H1 (cell line): ENCODE data around the gene BTNL3. TPM values are rescaled to one million over a fixed set of nuclear protein-coding genes. Genes with fewer than 3 reads are reported as not detected.
"Not testable (repeated sequence)": the region's sequence is repeated elsewhere in the genome, so short reads cannot be mapped to it uniquely, and the experiment has no call there.

Experiments
- CTCF ChIA-PET: fragments of 300-600 bp; sonication (Branson Sonifier 250); formaldehyde crosslinking; loops from one replicate; lab custom pipeline; 2021; ENCODE audit not compliant: partially characterized antibody; lab: Charles Lee
- POLR2A ChIA-PET: fragments of 300-600 bp; sonication (Branson Sonifier 250); formaldehyde crosslinking; loops from one replicate; lab custom pipeline; 2021; ENCODE audit warnings: inconsistent platforms; ENCODE audit not compliant: partially characterized antibody; lab: Charles Lee
- DNase-seq, 2 experiments: peaks; one replicate each; pipeline versions ENCODE4 v3.0.0 to v3.0.0-alpha.2; 2010 to 2022; ENCODE audit warnings: low spot score in 2 of 2, low read depth in 1 of 2, mixed read lengths in 1 of 2
- FAIRE-seq: peaks from 2 replicates; lab custom pipeline; 2011; peaks lifted over from hg19 to GRCh38; lab: Jason Lieb, UNC
- H2AFZ ChIP-seq: 2 replicates; pipeline ENCODE4 v1.8.1; 2012; ENCODE audit warnings: low read length, inconsistent platforms
- H2AK5ac ChIP-seq: 2 replicates; pipeline ENCODE4 v1.6.1; 2013; ENCODE audit warnings: low read depth, low read length
- H2BK120ac ChIP-seq: replicated peaks from 2 replicates; pipeline ENCODE3; 2013; ENCODE audit warnings: low read depth, low read length, inconsistent platforms
- H2BK12ac ChIP-seq: 2 replicates; pipeline ENCODE4 v1.6.1; 2013; ENCODE audit warnings: low read depth, low read length
- H2BK15ac ChIP-seq: 2 replicates; pipeline ENCODE4 v1.6.1; 2013; ENCODE audit warnings: low read length
- H2BK20ac ChIP-seq: 2 replicates; pipeline ENCODE4 v1.6.1; 2013; ENCODE audit warnings: low read length
- H2BK5ac ChIP-seq: 2 replicates; pipeline ENCODE4 v1.6.1; 2013; ENCODE audit warnings: low read depth, low read length
- H3K14ac ChIP-seq: 2 replicates; pipeline ENCODE4 v1.6.1; 2013; ENCODE audit warnings: inconsistent platforms; ENCODE audit not compliant: insufficient read length
- H3K18ac ChIP-seq: 2 replicates; pipeline ENCODE4 v1.6.1; 2013; ENCODE audit warnings: low read length; ENCODE audit errors: extremely low read depth
- H3K23ac ChIP-seq: 2 replicates; pipeline ENCODE4 v1.6.1; 2013; ENCODE audit warnings: inconsistent platforms; ENCODE audit not compliant: insufficient read length
- H3K23me2 ChIP-seq: 2 replicates; pipeline ENCODE4 v1.6.1; 2013; ENCODE audit warnings: low read depth, low read length
- H3K27ac ChIP-seq: 2 replicates; pipeline ENCODE4 v1.6.1; 2011; ENCODE audit warnings: low read depth, low read length, inconsistent platforms
- H3K27me3 ChIP-seq, 4 experiments: replicated peaks in 1 of 4; 1 replicate in 1 of 4; 2 replicates in 3 of 4; pipeline versions ENCODE4 v1.6.1 to v1.8.1; 2011 to 2013; ENCODE audit warnings: low read length in 3 of 4, mild to moderate bottlenecking in 3 of 4, inconsistent platforms in 2 of 4, mixed read lengths in 2 of 4, moderate library complexity in 1 of 4; ENCODE audit not compliant: control insufficient read depth in 3 of 4, insufficient read depth in 3 of 4; ENCODE audit errors: extremely low read depth in 1 of 4
- H3K36me3 ChIP-seq, 4 experiments: 2 replicates each; pipeline versions ENCODE4 v1.6.1 to v1.8.1; 2011 to 2013; ENCODE audit warnings: mild to moderate bottlenecking in 4 of 4, low read length in 3 of 4, moderate library complexity in 2 of 4, control low read depth in 1 of 4, inconsistent platforms in 1 of 4; ENCODE audit not compliant: insufficient read depth in 4 of 4, control insufficient read depth in 2 of 4
- H3K4ac ChIP-seq: replicated peaks from 2 replicates; pipeline ENCODE3; 2013; ENCODE audit warnings: low read length, low read depth, mixed read lengths, inconsistent platforms; ENCODE audit not compliant: insufficient read length
- H3K4me1 ChIP-seq, 4 experiments: replicated peaks in 1 of 4; 1 replicate in 1 of 4; 2 replicates in 3 of 4; pipeline versions ENCODE4 v1.6.1 to v1.8.1; 2011 to 2013; ENCODE audit warnings: low read length in 3 of 4, inconsistent platforms in 2 of 4, mixed read lengths in 1 of 4; ENCODE audit not compliant: insufficient read depth in 4 of 4, control insufficient read depth in 3 of 4
- H3K4me2 ChIP-seq, 2 experiments: 2 replicates each; pipeline versions ENCODE4 v1.6.1 to v1.8.1; 2011 to 2013; ENCODE audit warnings: low read depth in 2 of 2, low read length in 2 of 2, control low read depth in 1 of 2, inconsistent platforms in 1 of 2, mild to moderate bottlenecking in 1 of 2; ENCODE audit not compliant: insufficient read depth in 1 of 2
- H3K4me3 ChIP-seq, 4 experiments: fragments of 200-600, 300-600 bp in 1 of 4; sonication (generic), shearing (Covaris generic), sonication (Bioruptor Twin) in 1 of 4; 2 replicates each; pipeline versions ENCODE4 v1.5.1 to v1.8.1; 2011 to 2016; ENCODE audit warnings: low read length in 4 of 4, low read depth in 3 of 4, control low read depth in 2 of 4, inconsistent platforms in 2 of 4, mild to moderate bottlenecking in 2 of 4, mixed read lengths in 1 of 4, moderate library complexity in 1 of 4; ENCODE audit not compliant: insufficient read depth in 2 of 4; ENCODE audit errors: extremely low read depth in 1 of 4
- H3K56ac ChIP-seq: replicated peaks from 2 replicates; pipeline ENCODE3; 2013; ENCODE audit warnings: low read depth, mild to moderate bottlenecking, mixed read lengths, low read length, inconsistent platforms; ENCODE audit not compliant: insufficient read length
- H3K79me1 ChIP-seq: 2 replicates; pipeline ENCODE4 v1.6.1; 2013; ENCODE audit warnings: low read depth, low read length, control low read depth
- H3K79me2 ChIP-seq, 2 experiments: 2 replicates each; pipeline versions ENCODE4 v1.6.1 to v1.8.1; 2012 to 2013; ENCODE audit warnings: low read length in 2 of 2, mild to moderate bottlenecking in 2 of 2, inconsistent platforms in 1 of 2; ENCODE audit not compliant: insufficient read depth in 2 of 2, control insufficient read depth in 1 of 2
- H3K9ac ChIP-seq, 4 experiments: replicated peaks in 1 of 4; 1 replicate in 1 of 4; 2 replicates in 3 of 4; pipeline versions ENCODE4 v1.6.1 to v1.8.1; 2011 to 2013; ENCODE audit warnings: low read depth in 3 of 4, low read length in 3 of 4, control low read depth in 2 of 4, mild to moderate bottlenecking in 2 of 4, moderate library complexity in 2 of 4, inconsistent platforms in 1 of 4; ENCODE audit errors: extremely low read depth in 1 of 4
- H3K9me3 ChIP-seq, 2 experiments: 2 replicates each; pipeline versions ENCODE4 v1.6.1 to v1.8.1; 2012 to 2013; ENCODE audit warnings: mild to moderate bottlenecking in 2 of 2, moderate library complexity in 2 of 2, control low read depth in 1 of 2, inconsistent platforms in 1 of 2, low read depth in 1 of 2, low read length in 1 of 2, mixed read lengths in 1 of 2; ENCODE audit not compliant: insufficient read depth in 2 of 2
- H4K20me1 ChIP-seq, 2 experiments: replicated peaks in 1 of 2; 2 replicates each; pipeline versions ENCODE3 to v1.8.1; 2011 to 2013; ENCODE audit warnings: inconsistent platforms in 2 of 2, low read length in 2 of 2, mild to moderate bottlenecking in 1 of 2; ENCODE audit not compliant: insufficient read depth in 2 of 2, control insufficient read depth in 1 of 2
- H4K5ac ChIP-seq: 2 replicates; pipeline ENCODE4 v1.6.1; 2013; ENCODE audit warnings: low read length, low read depth, mixed read lengths, inconsistent platforms; ENCODE audit not compliant: insufficient read length
- H4K8ac ChIP-seq: 2 replicates; pipeline ENCODE4 v1.8.0; 2013; ENCODE audit warnings: mild to moderate bottlenecking, moderate library complexity, low read length, inconsistent platforms; ENCODE audit not compliant: insufficient read depth; ENCODE audit errors: extremely low read depth
- H4K91ac ChIP-seq: replicated peaks from 2 replicates; pipeline ENCODE3; 2013; ENCODE audit warnings: low read length, mixed read lengths, inconsistent platforms; ENCODE audit not compliant: insufficient read length
- WGBS, 2 experiments: shearing (Covaris generic) in 1 of 2; methylation state at CpG; one replicate each; pipeline versions ENCODE4 v1.1.6 to v1.1.7; 2013 to 2015; ENCODE audit warnings: low lambda C conversion rate in 2 of 2, mixed read lengths in 2 of 2, inconsistent platforms in 1 of 2, low coverage in 1 of 2, missing lambda C conversion rate in 1 of 2; ENCODE audit not compliant: insufficient replicate concordance in 2 of 2, insufficient coverage in 1 of 2, insufficient read length in 1 of 2; ENCODE audit errors: extremely low coverage in 1 of 2, missing lambda C conversion rate in 1 of 2; 5-methylcytosine and 5-hydroxymethylcytosine counted together
- polyA plus RNA-seq, 7 experiments: library from polyadenylated mRNA; depleted of rRNA in 3 of 7; stranded (reverse) in 5 of 7; unstranded in 2 of 7; fragments of >200 nt in 5 of 7; fragments of 200-250 nt in 2 of 7; gene quantifications; 1 replicate in 5 of 7; 2 replicates in 1 of 7; 4 replicates in 1 of 7; pipeline versions ENCODE4 v1.2.1 to v1.2.3, GENCODE V29; 2011 to 2013; ENCODE audit warnings: missing spikeins in 2 of 7, mixed read lengths in 2 of 7
- total RNA-seq: library from RNA; stranded (reverse); fragmentation: NEBNext Ultra II Directional; extraction: Animal tissue kit (Norgen Biotek cat#: 25700); gene quantifications from 2 replicates; pipeline ENCODE4 v1.2.1, GENCODE V29; 2021

The BTNL3 gene
- total and polyA plus RNA-seq, 2 of the 8 experiments (the other 6 are each of a cell fraction or from before 2014, with no cell fraction given), result not detected

- H3K4me2 ChIP-seq, H3K23me2 ChIP-seq, H3K14ac ChIP-seq, DNase-seq, H2AK5ac ChIP-seq, H3K79me2 ChIP-seq, H3K4me1 ChIP-seq, H3K9me3 ChIP-seq, FAIRE-seq, H2BK12ac ChIP-seq, H3K27me3 ChIP-seq, H3K79me1 ChIP-seq, H4K91ac ChIP-seq, H2BK5ac ChIP-seq, H2BK120ac ChIP-seq, H2BK15ac ChIP-seq, H3K4me3 ChIP-seq, H4K8ac ChIP-seq, H4K5ac ChIP-seq, H2BK20ac ChIP-seq, H3K27ac ChIP-seq, H3K56ac ChIP-seq, H3K9ac ChIP-seq, H4K20me1 ChIP-seq, POLR2A ChIA-PET, H3K36me3 ChIP-seq, H3K4ac ChIP-seq, H3K18ac ChIP-seq, H2AFZ ChIP-seq, CTCF ChIA-PET, H3K23ac ChIP-seq: not testable (repeated sequence)
Measured at GRCh38 chr5:181014654-181015053, 26.0 kb downstream of the BTNL3 start.

GRCh38 chr5:181017448-181017847 is 28.8 kb downstream of the BTNL3 start:
- H2BK15ac ChIP-seq, H2BK12ac ChIP-seq, H4K91ac ChIP-seq, H3K79me2 ChIP-seq, H3K4me2 ChIP-seq, H3K27ac ChIP-seq, H3K9me3 ChIP-seq, H3K9ac ChIP-seq, H2AFZ ChIP-seq, H3K36me3 ChIP-seq, H3K23me2 ChIP-seq, H3K4ac ChIP-seq, DNase-seq, H4K8ac ChIP-seq, H2BK5ac ChIP-seq, H3K4me3 ChIP-seq, H2AK5ac ChIP-seq, FAIRE-seq, H4K20me1 ChIP-seq, H3K14ac ChIP-seq, H4K5ac ChIP-seq, H3K4me1 ChIP-seq, H3K79me1 ChIP-seq, H3K23ac ChIP-seq, H2BK120ac ChIP-seq, H3K56ac ChIP-seq, POLR2A ChIA-PET, H3K18ac ChIP-seq, H3K27me3 ChIP-seq, H2BK20ac ChIP-seq: not testable (repeated sequence)
- CTCF ChIA-PET, result interaction anchor here (0.9 kb wide), 1 partner anchor 149 kb away, joined by 3 read pairs; no protein-coding TSS in a partner anchor
- 81% methylated on average over 3 of the region's 3 CpGs; no CpG with 5 or more reads in 1 of the 2 experiments for WGBS, 2 experiments
